ENCODE results near the gene TBC1D1.
A peak's percentile ranks its signal among the peaks of the same experiment; 100 is the strongest.

Gene TBC1D1

GRCh38 chr4:38060829-38061431, 170.0 kb downstream of the TBC1D1 start:
- DNase-seq: no peak

GRCh38 chr4:38062088-38062775, 171.3 kb downstream of the TBC1D1 start:
- peak; percentile 75 for DNase-seq

- DNase-seq: no peak
Observed at GRCh38 chr4:38062776-38063097, 171.9 kb downstream of the TBC1D1 start.

GRCh38 chr4:38065176-38065575, 174.3 kb downstream of the TBC1D1 start:
- DNase-seq: no peak

GRCh38 chr4:38065900-38066299, 175.0 kb downstream of the TBC1D1 start:
- DNase-seq: no peak

GRCh38 chr4:38067499-38067898, 176.6 kb downstream of the TBC1D1 start:
- DNase-seq: no peak

- DNase-seq: no peak
Observed at GRCh38 chr4:38068107-38068506, 177.2 kb downstream of the TBC1D1 start.

- DNase-seq: peak; percentile 32
Observed at GRCh38 chr4:38069271-38069760, 178.4 kb downstream of the TBC1D1 start.

GRCh38 chr4:38071801-38072431, 181.0 kb downstream of the TBC1D1 start:
- no peak for DNase-seq

- no peak for DNase-seq
Observed at GRCh38 chr4:38072578-38072977, 181.7 kb downstream of the TBC1D1 start.

GRCh38 chr4:38073596-38074234, 182.8 kb downstream of the TBC1D1 start:
- DNase-seq: no peak

GRCh38 chr4:38075370-38076152, 184.7 kb downstream of the TBC1D1 start:
- no peak for DNase-seq

- no peak for DNase-seq
Observed at GRCh38 chr4:38076153-38076669, 185.3 kb downstream of the TBC1D1 start.

- no peak for DNase-seq
Observed at GRCh38 chr4:38077791-38078489, 187.1 kb downstream of the TBC1D1 start.

GRCh38 chr4:38078590-38079421, 187.9 kb downstream of the TBC1D1 start:
- peak; percentile 11 for DNase-seq

GRCh38 chr4:38080061-38080974, 189.4 kb downstream of the TBC1D1 start:
- DNase-seq: no peak

GRCh38 chr4:38082021-38082420, 191.1 kb downstream of the TBC1D1 start:
- DNase-seq: no peak

- DNase-seq: no peak
Observed at GRCh38 chr4:38082424-38083385, 191.8 kb downstream of the TBC1D1 start.
